HG03175 (cell line): Measurements from ENCODE around the gene TNNT3.
"Not testable (repeated sequence)": the region's sequence is repeated elsewhere in the genome, so short reads cannot be mapped to it uniquely, and the experiment has no call there.

Experiments
- ATAC-seq: cut with Tn5 transposase; IDR thresholded peaks from one replicate; pipeline ENCODE4 v1.9.1; 2021; ENCODE audit warnings: mild to moderate bottlenecking, moderate library complexity; ENCODE audit not compliant: unreplicated experiment

The TNNT3 gene

GRCh38 chr11:1919391-1920127 is at the start of gene TNNT3:
Gene TNNT3, plus strand, starts transcription at chr11:1919703. Its CDS starts 3,172 bp downstream, at chr11:1922875.
- ATAC-seq, result no peak

- no peak for ATAC-seq
These were observed 49.2 kb upstream of the TNNT3 start for GRCh38 chr11:1870326-1870696.

GRCh38 chr11:1870721-1871466 is 48.6 kb upstream of the TNNT3 start:
- no peak for ATAC-seq

- ATAC-seq, result no peak
These were observed 48.0 kb upstream of the TNNT3 start for GRCh38 chr11:1871531-1871930.

GRCh38 chr11:1872267-1872985 is 47.1 kb upstream of the TNNT3 start:
- no peak for ATAC-seq

- no peak for ATAC-seq
These were observed 46.3 kb upstream of the TNNT3 start for GRCh38 chr11:1873048-1873812.

- ATAC-seq, result not testable (repeated sequence)
These were observed 45.7 kb upstream of the TNNT3 start for GRCh38 chr11:1873813-1874150.

GRCh38 chr11:1874441-1875092 is 44.9 kb upstream of the TNNT3 start:
- ATAC-seq, result not testable (repeated sequence)

- no peak for ATAC-seq
These were observed 44.2 kb upstream of the TNNT3 start for GRCh38 chr11:1875093-1875850.

GRCh38 chr11:1875851-1876301 is 43.6 kb upstream of the TNNT3 start:
- ATAC-seq, result not testable (repeated sequence)

- no peak for ATAC-seq
These were observed 43.0 kb upstream of the TNNT3 start for GRCh38 chr11:1876361-1877063.

GRCh38 chr11:1877211-1878136 is 42.0 kb upstream of the TNNT3 start:
- ATAC-seq, result no peak

GRCh38 chr11:1878137-1879031 is 41.1 kb upstream of the TNNT3 start:
- no peak for ATAC-seq

- no peak for ATAC-seq
These were observed 40.1 kb upstream of the TNNT3 start for GRCh38 chr11:1879342-1879940.

- no peak for ATAC-seq
These were observed 39.4 kb upstream of the TNNT3 start for GRCh38 chr11:1879941-1880720.
